ENCODE measurements around the gene EXOC1L.

Gene EXOC1L

GRCh38 chr4:55849724-55850123 lies 30.1 kb downstream of the EXOC1L start:
- H3K4me3 ChIP-seq (ENCODE audit: control insufficient read depth, low read depth, low read length), result no peak overlapping the region
- no peak for TF ChIP-seq CTCF (IDR thresholded peaks at IDR 0.05; ENCODE audit: control insufficient read depth, insufficient read depth, low read depth, low read length, missing control alignments)
- DNase-seq (ENCODE audit: low read depth), result no peak

- TF ChIP-seq CTCF (IDR thresholded peaks at IDR 0.05; ENCODE audit: control insufficient read depth, insufficient read depth, low read depth, low read length, missing control alignments), result no peak
- no peak for DNase-seq (ENCODE audit: low read depth)
- no peak overlapping the region for H3K4me3 ChIP-seq (ENCODE audit: control insufficient read depth, low read depth, low read length)
Measured at GRCh38 chr4:55851885-55852284, 32.3 kb downstream of the EXOC1L start.

GRCh38 chr4:55853484-55854046 lies 34.0 kb downstream of the EXOC1L start, which contains the start of gene EXOC1:
TSS of gene EXOC1 (plus strand) at chr4:55853648. CDS start at chr4:55858324, 4,676 bp downstream.
- DNase-seq (ENCODE audit: low read depth), result peak; percentile 71
- H3K4me3 ChIP-seq (ENCODE audit: control insufficient read depth, low read depth, low read length), result peak within 1 kb of the TSS; percentile 83
- no peak for TF ChIP-seq CTCF (IDR thresholded peaks at IDR 0.05; ENCODE audit: control insufficient read depth, insufficient read depth, low read depth, low read length, missing control alignments)

GRCh38 chr4:55854129-55854528 lies 34.5 kb downstream of the EXOC1L start:
- DNase-seq (ENCODE audit: low read depth), result no peak
- TF ChIP-seq CTCF (IDR thresholded peaks at IDR 0.05; ENCODE audit: control insufficient read depth, insufficient read depth, low read depth, low read length, missing control alignments), result no peak
- peak overlapping the region; percentile 83 for H3K4me3 ChIP-seq (ENCODE audit: control insufficient read depth, low read depth, low read length)

- DNase-seq (ENCODE audit: low read depth), result no peak
- no peak for TF ChIP-seq CTCF (IDR thresholded peaks at IDR 0.05; ENCODE audit: control insufficient read depth, insufficient read depth, low read depth, low read length, missing control alignments)
- no peak overlapping the region for H3K4me3 ChIP-seq (ENCODE audit: control insufficient read depth, low read depth, low read length)
Measured at GRCh38 chr4:55857586-55857985, 38.0 kb downstream of the EXOC1L start.

- no peak for TF ChIP-seq CTCF (IDR thresholded peaks at IDR 0.05; ENCODE audit: control insufficient read depth, insufficient read depth, low read depth, low read length, missing control alignments)
- no peak overlapping the region for H3K4me3 ChIP-seq (ENCODE audit: control insufficient read depth, low read depth, low read length)
- no peak for DNase-seq (ENCODE audit: low read depth)
Measured at GRCh38 chr4:55859711-55860110, 40.1 kb downstream of the EXOC1L start.
